H9 (cell line): ENCODE results near the gene SLC35F2. TPM values are rescaled to one million over a fixed set of nuclear protein-coding genes. Genes with fewer than 3 reads are reported as not detected.

Experiments used
- DNase-seq: peaks from one replicate; pipeline ENCODE4 v3.0.0-alpha.2; 2017
- H2AFZ ChIP-seq: one replicate; pipeline ENCODE4 v1.6.1; 2013; ENCODE audit warnings: mild to moderate bottlenecking, low read length, control low read depth, moderate library complexity
- H2AK5ac ChIP-seq: 2 replicates; pipeline ENCODE4 v1.6.1; 2013; ENCODE audit warnings: low read length, control low read depth, mixed read lengths; ENCODE audit not compliant: insufficient read length
- H2BK120ac ChIP-seq: one replicate; pipeline ENCODE4 v1.6.1; 2013; ENCODE audit warnings: low read depth, mild to moderate bottlenecking, low read length, control low read depth, inconsistent platforms; ENCODE audit not compliant: poor library complexity, severe bottlenecking
- H2BK12ac ChIP-seq: 2 replicates; pipeline ENCODE4 v1.6.1; 2013; ENCODE audit warnings: low read length, control low read depth, mixed read lengths, low read depth; ENCODE audit not compliant: insufficient read length
- H2BK15ac ChIP-seq: 2 replicates; pipeline ENCODE4 v1.6.1; 2013; ENCODE audit warnings: low read depth, low read length, control low read depth
- H2BK20ac ChIP-seq: one replicate; pipeline ENCODE4 v1.6.1; 2013; ENCODE audit warnings: low read depth, mild to moderate bottlenecking, low read length, control low read depth, inconsistent platforms; ENCODE audit not compliant: poor library complexity, severe bottlenecking
- H2BK5ac ChIP-seq: 2 replicates; pipeline ENCODE4 v1.6.1; 2013; ENCODE audit warnings: low read length, control low read depth, mixed read lengths; ENCODE audit not compliant: insufficient read length
- H3K14ac ChIP-seq: 2 replicates; pipeline ENCODE4 v1.6.1; 2013; ENCODE audit warnings: low read length, control low read depth; ENCODE audit not compliant: insufficient read depth
- H3K18ac ChIP-seq: 2 replicates; pipeline ENCODE4 v1.6.1; 2013; ENCODE audit warnings: low read depth, mild to moderate bottlenecking, mixed read lengths, low read length, control low read depth; ENCODE audit not compliant: insufficient read length
- H3K23ac ChIP-seq: 2 replicates; pipeline ENCODE4 v1.6.1; 2013; ENCODE audit warnings: low read length, control low read depth, mixed read lengths, low read depth; ENCODE audit not compliant: insufficient read length
- H3K23me2 ChIP-seq: 2 replicates; pipeline ENCODE4 v1.6.1; 2013; ENCODE audit warnings: low read depth, mild to moderate bottlenecking, mixed read lengths, low read length, control low read depth; ENCODE audit not compliant: insufficient read length, poor library complexity, severe bottlenecking
- H3K27ac ChIP-seq: 2 replicates; pipeline ENCODE4 v1.5.1; 2013; ENCODE audit warnings: low read length, control low read depth, mixed read lengths, low read depth; ENCODE audit not compliant: insufficient read length
- H3K27me3 ChIP-seq: 2 replicates; pipeline ENCODE4 v1.6.1; 2013; ENCODE audit warnings: low read length, control low read depth, inconsistent platforms; ENCODE audit not compliant: insufficient read depth
- H3K4ac ChIP-seq: 2 replicates; pipeline ENCODE4 v1.6.1; 2013; ENCODE audit warnings: low read depth, mild to moderate bottlenecking, control low read depth, inconsistent platforms, low read length, moderate library complexity
- H3K4me1 ChIP-seq: 2 replicates; pipeline ENCODE4 v1.6.1; 2013; ENCODE audit warnings: low read length, control low read depth, inconsistent platforms; ENCODE audit not compliant: insufficient read depth
- H3K4me2 ChIP-seq: 2 replicates; pipeline ENCODE4 v1.6.1; 2013; ENCODE audit warnings: low read length, control low read depth, mixed read lengths; ENCODE audit not compliant: insufficient read length, insufficient read depth
- H3K56ac ChIP-seq: 2 replicates; pipeline ENCODE4 v1.6.1; 2013; ENCODE audit warnings: low read depth, mild to moderate bottlenecking, mixed read lengths, low read length, control low read depth; ENCODE audit not compliant: insufficient read length
- H3K79me1 ChIP-seq: 2 replicates; pipeline ENCODE4 v1.6.1; 2013; ENCODE audit warnings: low read depth, mild to moderate bottlenecking, moderate library complexity, low read length, control low read depth, inconsistent platforms; ENCODE audit not compliant: insufficient read depth, poor library complexity, severe bottlenecking
- H3K79me2 ChIP-seq: 2 replicates; pipeline ENCODE4 v1.6.1; 2013; ENCODE audit warnings: low read length, control low read depth, inconsistent platforms; ENCODE audit not compliant: insufficient read depth
- H3K9ac ChIP-seq: 2 replicates; pipeline ENCODE4 v1.6.1; 2013; ENCODE audit warnings: low read length, control low read depth, mixed read lengths; ENCODE audit not compliant: insufficient read length; ENCODE audit errors: extremely low read depth
- H3K9me3 ChIP-seq: one replicate; pipeline ENCODE4 v1.6.1; 2013; ENCODE audit warnings: low read depth, low read length, inconsistent platforms; ENCODE audit not compliant: control insufficient read depth
- H3T11ph ChIP-seq: one replicate; pipeline ENCODE4 v1.6.1; 2013; ENCODE audit warnings: mild to moderate bottlenecking, low read length, control low read depth, inconsistent platforms
- H4K20me1 ChIP-seq: one replicate; pipeline ENCODE4 v1.6.1; 2013; ENCODE audit not compliant: control insufficient read depth, insufficient read length, insufficient read depth
- H4K5ac ChIP-seq: 2 replicates; pipeline ENCODE4 v1.6.1; 2013; ENCODE audit warnings: low read depth, mild to moderate bottlenecking, mixed read lengths, low read length, control low read depth; ENCODE audit not compliant: insufficient read length
- H4K8ac ChIP-seq: replicated peaks from 2 replicates; pipeline ENCODE4 v1.6.1; 2013; ENCODE audit warnings: low read length, control low read depth, mixed read lengths, low read depth; ENCODE audit not compliant: insufficient read length
- H4K91ac ChIP-seq: 2 replicates; pipeline ENCODE4 v1.6.1; 2013; ENCODE audit warnings: low read depth, mild to moderate bottlenecking, moderate library complexity, mixed read lengths, low read length, control low read depth; ENCODE audit not compliant: insufficient read length
- H3K27ac Mint-ChIP-seq, 3 experiments: 2 replicates in 2 of 3; 3 replicates in 1 of 3; pipeline ENCODE4 v1.8.0; 2020 to 2021; ENCODE audit warnings: mixed read lengths in 3 of 3, mild to moderate bottlenecking in 1 of 3, moderate library complexity in 1 of 3
- H3K27me3 Mint-ChIP-seq: 2 replicates; pipeline ENCODE4 v1.8.0; 2021; ENCODE audit warnings: low read depth, mild to moderate bottlenecking, moderate library complexity, mixed read lengths
- H3K36me3 Mint-ChIP-seq, 3 experiments: 2 replicates in 2 of 3; 3 replicates in 1 of 3; pipeline ENCODE4 v1.8.0; 2020 to 2021; ENCODE audit warnings: low read depth in 3 of 3, mixed read lengths in 3 of 3; ENCODE audit not compliant: insufficient read depth in 1 of 3
- H3K4me1 Mint-ChIP-seq, 2 experiments: 2 replicates each; pipeline ENCODE4 v1.8.0; 2020; ENCODE audit warnings: mixed read lengths in 2 of 2
- H3K4me3 Mint-ChIP-seq, 2 experiments: 2 replicates in 1 of 2; 3 replicates in 1 of 2; pipeline ENCODE4 v1.8.0; 2020 to 2021; ENCODE audit warnings: mild to moderate bottlenecking in 2 of 2, mixed read lengths in 2 of 2, moderate library complexity in 1 of 2
- H3K9me3 Mint-ChIP-seq, 2 experiments: 2 replicates in 1 of 2; 3 replicates in 1 of 2; pipeline ENCODE4 v1.8.0; 2020; ENCODE audit warnings: mild to moderate bottlenecking in 2 of 2, mixed read lengths in 2 of 2, moderate library complexity in 1 of 2
- WGBS: extraction: QIAGEN DNeasy Blood & Tissue Kit; methylation state at CpG from one replicate; pipeline ENCODE4 v1.1.7; 2013; ENCODE audit warnings: missing lambda C conversion rate, low lambda C conversion rate, mixed read lengths; ENCODE audit not compliant: insufficient read length; ENCODE audit errors: extremely low coverage; 5-methylcytosine and 5-hydroxymethylcytosine counted together
- total RNA-seq: library from RNA; stranded (reverse); gene quantifications from 2 replicates; pipeline ENCODE4 v1.2.1, GENCODE V29; 2021
- TF ChIP-seq, protein P1 (sequence below): fragments of 200-600 bp; sonication (generic); conservative IDR thresholded peaks from 3 replicates; pipeline ENCODE4 v1.8.0; 2021; ENCODE audit warnings: antibody characterized with exemption, mild to moderate bottlenecking

Gene SLC35F2
- total RNA-seq, 1 experiment from 2014 or later: 24.0 TPM

DNA sequence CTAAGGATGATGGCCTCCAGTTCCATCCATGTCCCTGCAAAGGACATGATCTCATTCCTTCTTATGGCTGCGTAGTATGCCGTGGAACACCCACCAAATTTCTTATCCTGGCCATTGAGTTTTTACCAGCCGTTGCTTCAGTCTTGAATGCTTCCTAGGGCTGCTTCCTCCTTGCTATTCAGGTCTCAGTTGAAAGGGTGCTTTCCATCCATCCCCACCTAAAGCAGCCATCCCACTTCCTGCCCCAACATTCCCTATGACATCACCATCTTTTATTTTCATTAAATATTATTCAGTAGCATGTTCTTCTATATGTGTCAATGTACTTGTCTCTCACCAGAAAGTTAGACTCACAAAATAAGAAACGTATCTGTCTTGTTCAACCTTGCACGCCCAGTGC is 106.1 kb downstream of the SLC35F2 start:
- no peak overlapping the region for H2AFZ ChIP-seq
- TF ChIP-seq, protein P1, sequence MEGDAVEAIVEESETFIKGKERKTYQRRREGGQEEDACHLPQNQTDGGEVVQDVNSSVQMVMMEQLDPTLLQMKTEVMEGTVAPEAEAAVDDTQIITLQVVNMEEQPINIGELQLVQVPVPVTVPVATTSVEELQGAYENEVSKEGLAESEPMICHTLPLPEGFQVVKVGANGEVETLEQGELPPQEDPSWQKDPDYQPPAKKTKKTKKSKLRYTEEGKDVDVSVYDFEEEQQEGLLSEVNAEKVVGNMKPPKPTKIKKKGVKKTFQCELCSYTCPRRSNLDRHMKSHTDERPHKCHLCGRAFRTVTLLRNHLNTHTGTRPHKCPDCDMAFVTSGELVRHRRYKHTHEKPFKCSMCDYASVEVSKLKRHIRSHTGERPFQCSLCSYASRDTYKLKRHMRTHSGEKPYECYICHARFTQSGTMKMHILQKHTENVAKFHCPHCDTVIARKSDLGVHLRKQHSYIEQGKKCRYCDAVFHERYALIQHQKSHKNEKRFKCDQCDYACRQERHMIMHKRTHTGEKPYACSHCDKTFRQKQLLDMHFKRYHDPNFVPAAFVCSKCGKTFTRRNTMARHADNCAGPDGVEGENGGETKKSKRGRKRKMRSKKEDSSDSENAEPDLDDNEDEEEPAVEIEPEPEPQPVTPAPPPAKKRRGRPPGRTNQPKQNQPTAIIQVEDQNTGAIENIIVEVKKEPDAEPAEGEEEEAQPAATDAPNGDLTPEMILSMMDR: no peak

More for the DNA sequence above, 106.1 kb downstream of the SLC35F2 start:
- H3K56ac ChIP-seq: no peak overlapping the region
- Mint-ChIP-seq H3K9me3 (no peaks in the 10 kb centered on the region; a peak in 1 of 5 replicates), H3K4me1 (peaks cover 0 to 2% of the 10 kb centered on the region in 2 experiments; a peak in 1 of 4 replicates), H3K36me3 (no peaks in the 10 kb centered on the region), H3K27ac (no peak overlapping the region), H3K4me3 (no peak overlapping the region), H3K27me3 (no peaks in the 10 kb centered on the region; the same call in 1 of the 2 replicates)
- H3K9ac ChIP-seq: no peak overlapping the region
- no peak overlapping the region for H3T11ph ChIP-seq
- no peak overlapping the region for H3K23ac ChIP-seq
- no peak overlapping the region for H2BK12ac ChIP-seq
- no peak overlapping the region for H4K91ac ChIP-seq
- H3K79me1 ChIP-seq: no peaks in the 10 kb centered on the region
- H3K14ac ChIP-seq: no peak overlapping the region
- no peaks in the 10 kb centered on the region for H4K20me1 ChIP-seq
- no peak overlapping the region for H4K5ac ChIP-seq
- H2AK5ac ChIP-seq: no peak overlapping the region
- H3K23me2 ChIP-seq: no peaks in the 10 kb centered on the region
- no peak for DNase-seq
- no CpG with 5 or more reads among the region's 5 CpGs for WGBS
- no peak overlapping the region for H3K4ac ChIP-seq
- no peak overlapping the region for H2BK120ac ChIP-seq
- no peak overlapping the region for H3K27ac ChIP-seq
- H3K79me2 ChIP-seq: no peaks in the 10 kb centered on the region
- no peaks in the 10 kb centered on the region for H3K9me3 ChIP-seq
- no peaks in the 10 kb centered on the region for H3K27me3 ChIP-seq
- H2BK5ac ChIP-seq: no peak overlapping the region
- H3K18ac ChIP-seq: no peak overlapping the region
- no peaks in the 10 kb centered on the region for H3K4me1 ChIP-seq
- no peak overlapping the region for H3K4me2 ChIP-seq
- H2BK20ac ChIP-seq: no peak overlapping the region
- H4K8ac ChIP-seq: no peak overlapping the region
- no peak overlapping the region for H2BK15ac ChIP-seq
